GM19043 (cell line): ENCODE results near the gene LDLRAD4.

ENCODE experiments used
- ATAC-seq: cut with Tn5 transposase; IDR thresholded peaks from one replicate; pipeline ENCODE4 v1.9.1; 2021; ENCODE audit warnings: low read depth; ENCODE audit not compliant: unreplicated experiment

Gene LDLRAD4

GRCh38 chr18:13617826-13618515 lies 399.4 kb downstream of the LDLRAD4 start:
- ATAC-seq, result no peak

DNA sequence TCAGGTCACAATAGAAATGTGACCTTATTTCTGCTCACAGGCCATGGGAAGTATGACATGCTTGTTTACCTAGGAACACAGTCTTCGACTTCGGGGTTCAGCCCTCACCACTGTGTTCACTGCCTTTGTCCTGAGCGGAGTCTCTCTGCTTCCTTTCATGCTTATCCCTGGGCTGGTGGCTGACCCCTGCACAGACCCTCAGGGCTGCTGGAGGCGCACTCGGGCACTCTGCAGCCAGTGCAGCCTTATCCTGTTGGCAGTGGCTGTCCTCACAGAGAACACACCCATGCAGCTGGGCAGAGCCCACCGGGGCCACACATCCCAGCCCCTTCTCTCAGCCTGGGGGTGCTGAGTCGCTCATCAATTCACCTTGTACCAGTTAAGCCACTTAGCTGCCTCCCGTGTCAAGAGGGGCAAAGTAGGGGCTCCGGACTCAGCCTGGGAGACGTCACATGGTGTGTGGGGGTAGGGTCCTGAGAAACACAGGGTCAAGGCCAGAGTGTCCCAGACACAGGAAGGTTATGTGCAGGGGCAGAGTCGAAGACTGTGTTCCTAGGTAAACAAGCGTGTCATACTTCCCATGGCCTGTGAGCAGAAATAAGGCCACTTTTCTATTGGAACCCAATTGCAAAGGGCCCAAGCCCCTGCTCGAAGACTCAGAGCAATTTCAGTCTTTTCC lies 400.3 kb downstream of the LDLRAD4 start:
- ATAC-seq, result no peak

- ATAC-seq, result no peak
Measured at GRCh38 chr18:13619505-13620205, 401.1 kb downstream of the LDLRAD4 start.

- no peak for ATAC-seq
Measured at GRCh38 chr18:13620206-13620672, 401.7 kb downstream of the LDLRAD4 start.

GRCh38 chr18:13620818-13621445 lies 402.4 kb downstream of the LDLRAD4 start:
- ATAC-seq, result no peak

DNA sequence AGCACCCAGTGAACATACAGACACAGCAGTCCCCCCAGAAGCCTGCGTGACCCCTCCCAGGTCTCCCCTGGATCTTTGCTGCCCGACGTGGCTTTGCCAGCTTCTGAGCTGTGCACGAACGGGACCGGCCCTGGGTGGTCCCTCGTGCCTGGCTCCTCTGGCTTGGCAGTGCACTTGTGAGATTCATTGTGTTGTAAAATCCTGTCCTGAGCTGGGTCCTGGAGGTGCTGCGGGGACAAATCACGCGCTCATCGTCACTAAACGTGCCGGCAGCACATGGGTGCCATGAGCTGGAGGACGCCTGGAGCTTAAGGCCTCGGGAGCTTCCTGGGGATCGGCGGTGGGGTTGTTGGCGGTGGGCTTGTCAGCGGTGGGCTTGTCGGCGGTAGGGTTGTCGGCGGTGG lies 402.9 kb downstream of the LDLRAD4 start:
- ATAC-seq, result no peak

DNA sequence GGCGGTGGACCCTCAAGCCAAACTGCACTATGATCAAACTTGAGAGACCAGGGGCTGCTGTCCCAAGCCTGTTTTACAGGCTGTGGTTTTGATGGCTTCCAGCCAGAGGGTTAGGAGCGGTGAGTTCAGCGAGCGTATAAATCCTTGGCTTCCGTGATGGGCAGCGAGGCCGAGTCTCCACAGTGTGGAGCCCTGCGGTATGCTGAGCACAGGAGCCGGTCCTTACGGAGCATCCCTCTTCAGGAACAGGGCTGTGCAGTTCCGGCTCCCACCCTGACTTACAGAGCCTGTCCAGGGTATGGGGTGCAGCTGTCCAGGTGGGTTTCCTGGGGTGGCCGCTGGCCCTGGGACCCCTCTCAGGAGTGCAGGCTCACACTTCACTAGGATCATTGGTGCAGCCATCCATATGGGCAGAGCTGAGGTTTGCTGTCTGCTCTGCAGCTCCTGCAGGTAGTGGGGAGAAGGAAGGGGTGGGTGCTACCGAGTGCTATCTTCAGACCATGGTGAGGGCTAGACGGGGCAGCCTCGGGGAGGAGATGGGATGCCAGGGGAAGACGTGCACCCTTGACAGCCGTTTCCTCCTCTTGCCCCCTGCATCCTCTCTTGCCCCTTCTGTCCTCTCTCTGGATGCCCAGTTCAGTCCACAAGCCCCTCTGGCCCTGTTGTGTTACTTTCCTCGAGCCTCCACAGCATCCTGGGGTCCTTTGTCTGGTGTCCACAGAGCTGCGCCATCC lies 403.5 kb downstream of the LDLRAD4 start:
- no peak for ATAC-seq

- ATAC-seq, result no peak
Measured at GRCh38 chr18:13622751-13623150, 404.2 kb downstream of the LDLRAD4 start.

GRCh38 chr18:13623348-13623747 lies 404.8 kb downstream of the LDLRAD4 start:
- no peak for ATAC-seq

GRCh38 chr18:13623871-13624270 lies 405.3 kb downstream of the LDLRAD4 start:
- ATAC-seq, result no peak

- ATAC-seq, result no peak
Measured at GRCh38 chr18:13624563-13625237, 406.1 kb downstream of the LDLRAD4 start.

DNA sequence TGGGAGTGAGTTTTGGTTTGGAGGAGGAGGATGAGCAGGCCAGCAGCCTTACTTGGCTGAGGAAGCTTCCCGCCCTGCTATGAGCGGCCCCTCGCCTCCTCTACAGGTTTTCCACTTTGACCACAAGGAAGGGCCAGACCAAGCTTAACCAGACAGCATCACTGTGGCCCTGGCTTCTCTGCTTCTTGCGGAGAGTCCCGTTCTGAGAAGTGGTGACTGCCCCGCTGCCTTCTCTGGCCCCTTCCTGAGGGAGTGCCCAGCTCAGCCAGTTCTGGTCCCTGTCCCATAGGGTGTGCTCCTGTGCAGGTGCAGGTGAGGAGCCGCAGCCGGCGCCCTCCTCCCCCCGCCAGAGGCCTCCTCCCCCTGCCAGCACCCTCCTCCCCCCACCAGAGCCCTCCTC lies 406.8 kb downstream of the LDLRAD4 start:
- ATAC-seq, result no peak

DNA sequence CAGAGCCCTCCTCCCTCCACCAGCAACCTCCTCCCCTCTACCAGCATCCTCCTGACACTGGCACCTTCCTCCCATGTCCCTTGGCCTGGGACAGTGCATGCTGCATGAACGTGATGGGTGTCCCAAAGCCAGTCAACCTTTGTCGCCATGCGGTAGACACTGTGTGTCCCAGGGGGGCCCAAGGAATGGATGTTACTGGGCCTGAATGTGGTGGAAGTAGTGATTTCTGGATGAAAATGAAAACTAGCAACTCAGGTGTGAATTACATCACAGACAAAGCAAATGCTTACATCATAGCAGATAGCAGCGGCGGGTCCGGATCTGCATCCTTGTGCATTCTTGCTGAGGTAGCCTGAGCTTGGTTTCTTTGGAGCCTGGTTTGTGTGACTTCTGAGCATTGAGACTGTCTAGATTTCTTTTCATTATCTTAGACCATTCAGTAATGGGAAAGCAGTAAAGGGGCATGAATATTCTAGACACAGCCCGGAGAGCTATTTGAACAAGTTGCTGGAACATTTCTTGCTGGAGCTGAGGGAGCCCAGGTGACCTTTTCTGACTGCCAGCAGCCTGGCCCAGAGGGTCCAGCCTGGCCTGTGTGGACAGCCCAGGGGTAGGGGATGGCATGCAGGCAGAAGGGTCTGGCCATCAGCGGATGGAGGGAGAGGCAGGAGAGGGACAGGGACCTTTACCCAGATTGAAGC lies 407.4 kb downstream of the LDLRAD4 start:
- no peak for ATAC-seq

GRCh38 chr18:13626544-13626908 lies 408.0 kb downstream of the LDLRAD4 start:
- ATAC-seq, result no peak

- no peak for ATAC-seq
Measured at GRCh38 chr18:13627639-13628038, 409.1 kb downstream of the LDLRAD4 start.

- ATAC-seq, result no peak
Measured at GRCh38 chr18:13628211-13628610, 409.7 kb downstream of the LDLRAD4 start.

DNA sequence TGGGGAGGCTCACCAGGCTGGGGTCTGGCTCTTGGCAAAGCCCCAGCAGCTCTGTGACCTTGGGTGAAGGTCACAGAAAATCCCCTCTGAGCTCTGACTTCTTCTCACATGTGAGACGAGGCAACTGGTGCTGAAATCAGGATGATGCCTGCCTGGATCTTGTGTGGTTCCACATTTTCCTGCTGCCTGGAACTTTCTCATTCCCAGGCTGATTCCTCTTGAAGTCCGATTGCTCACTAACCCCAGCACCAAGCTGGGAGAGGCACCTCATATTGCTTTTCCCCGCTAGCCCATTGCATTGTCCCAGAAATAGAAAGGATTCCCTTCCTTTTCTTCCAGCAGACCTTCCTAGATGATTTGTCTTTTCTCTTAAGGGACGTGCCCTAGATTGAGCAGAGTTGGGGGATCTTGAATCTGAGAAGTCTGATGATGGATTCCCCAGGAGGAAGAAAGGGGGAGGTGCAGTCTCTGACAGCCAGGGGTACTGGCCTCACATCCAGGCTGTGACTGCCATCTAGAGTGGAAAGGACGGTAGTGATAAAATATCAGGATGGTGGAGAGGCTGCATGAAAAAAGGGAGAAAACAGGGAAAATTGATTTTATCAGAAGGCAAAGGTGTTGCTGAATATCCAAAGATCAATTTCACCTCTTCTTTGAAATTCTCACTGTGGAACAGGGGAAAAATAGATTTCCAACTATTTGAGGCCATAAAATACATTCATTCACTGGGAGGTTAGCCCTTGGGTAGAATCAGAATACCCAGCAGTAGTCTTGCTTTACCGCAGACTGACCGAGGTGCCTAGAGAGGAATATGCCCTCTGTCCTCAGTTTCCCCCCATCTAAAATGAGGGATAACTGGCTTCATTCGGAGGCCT lies 411.5 kb downstream of the LDLRAD4 start:
- ATAC-seq, result peak; percentile 61

DNA sequence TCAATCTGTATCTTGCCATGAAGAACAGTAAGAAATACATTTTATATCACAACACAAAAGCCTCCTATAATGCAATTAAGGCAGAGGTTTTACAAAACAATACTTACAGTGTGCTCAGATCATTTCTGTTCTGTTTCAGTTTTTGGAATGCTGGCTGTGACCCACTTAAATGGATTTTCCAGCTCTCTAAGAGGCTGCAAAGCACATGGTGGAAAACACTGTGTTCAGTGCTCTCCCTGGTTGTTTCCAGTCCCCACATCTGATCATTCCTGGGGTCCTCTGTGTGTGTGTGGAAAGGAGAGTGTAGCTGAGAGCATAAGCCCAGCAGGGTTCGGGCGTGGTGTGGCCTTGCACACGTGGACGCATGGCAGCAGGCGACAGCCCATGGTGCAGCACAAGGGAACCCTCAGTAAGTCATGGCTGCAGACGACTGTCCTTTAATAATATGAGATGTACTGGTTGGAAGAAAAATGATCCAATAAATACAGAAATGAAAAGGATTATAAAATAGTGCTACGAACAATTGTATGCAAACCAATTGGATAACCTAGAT lies 412.2 kb downstream of the LDLRAD4 start:
- no peak for ATAC-seq
